Measurements from ENCODE around the gene AGPS. TPM values are rescaled to one million over a fixed set of nuclear protein-coding genes. Genes with fewer than 3 reads are reported as not detected.
A peak's percentile ranks its signal among the peaks of the same experiment; 100 is the strongest.

Gene AGPS
- total and polyA plus RNA-seq, 2 of the 13 experiments (the other 11 are each of a cell fraction or from before 2014, with no cell fraction given): 39.4 to 99.0 TPM

DNA sequence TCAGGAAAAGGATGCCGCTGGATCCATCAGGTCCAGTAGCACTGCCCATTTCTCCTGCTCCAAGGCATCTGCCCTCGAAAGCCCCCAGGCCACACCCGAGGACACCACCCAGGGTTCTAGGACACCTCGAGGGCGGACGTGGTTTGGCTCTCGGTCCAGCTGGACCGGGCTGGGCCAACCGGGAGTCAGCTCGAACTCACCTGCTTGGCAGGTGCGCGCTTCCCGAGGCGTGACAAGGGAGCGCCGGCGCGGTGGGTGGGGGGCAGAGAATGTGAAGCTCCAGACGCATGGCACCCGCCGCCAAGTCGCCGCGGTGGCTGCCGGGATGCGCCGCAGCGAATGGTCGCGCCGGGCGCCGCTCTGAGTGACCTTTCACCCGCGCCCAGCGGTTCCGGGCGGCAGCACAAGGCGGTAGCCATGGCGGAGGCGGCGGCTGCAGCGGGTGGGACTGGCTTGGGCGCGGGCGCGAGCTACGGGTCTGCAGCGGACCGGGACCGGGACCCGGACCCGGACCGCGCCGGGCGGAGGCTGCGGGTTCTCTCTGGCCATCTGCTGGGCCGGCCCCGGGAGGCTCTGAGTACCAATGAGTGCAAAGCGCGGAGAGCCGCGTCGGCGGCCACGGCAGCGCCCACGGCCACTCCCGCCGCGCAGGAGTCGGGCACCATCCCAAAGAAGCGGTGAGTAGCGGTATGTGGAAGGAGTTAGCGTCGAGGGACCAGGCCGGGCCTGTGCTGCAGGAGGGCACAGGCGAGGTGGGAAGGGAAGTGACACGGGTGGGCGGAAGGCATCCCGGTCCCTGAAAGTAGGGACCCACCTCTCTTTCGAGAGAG, at the start of gene AGPS (continued):
- TF ChIP-seq KAT7 (CRISPR knock-in tag; IDR thresholded peaks at IDR 0.05; ENCODE audit: borderline replicate concordance): peak; percentile 98
- TF ChIP-seq ZMYM4 (CRISPR knock-in tag; IDR thresholded peaks at IDR 0.05): peak; percentile 96
- TF ChIP-seq CHD2 (IDR thresholded peaks at IDR 0.05; ENCODE audit: low read depth, low read length): no peak
- peak; percentile 33; the same call in 1 of the 2 replicates for TF ChIP-seq NCOA2 (CRISPR knock-in tag; IDR thresholded peaks at IDR 0.05)
- TF ChIP-seq, protein P1, sequence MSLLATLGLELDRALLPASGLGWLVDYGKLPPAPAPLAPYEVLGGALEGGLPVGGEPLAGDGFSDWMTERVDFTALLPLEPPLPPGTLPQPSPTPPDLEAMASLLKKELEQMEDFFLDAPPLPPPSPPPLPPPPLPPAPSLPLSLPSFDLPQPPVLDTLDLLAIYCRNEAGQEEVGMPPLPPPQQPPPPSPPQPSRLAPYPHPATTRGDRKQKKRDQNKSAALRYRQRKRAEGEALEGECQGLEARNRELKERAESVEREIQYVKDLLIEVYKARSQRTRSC (CRISPR knock-in tag; IDR thresholded peaks at IDR 0.05; ENCODE audit: low read depth): no peak
- TF ChIP-seq, protein P2, sequence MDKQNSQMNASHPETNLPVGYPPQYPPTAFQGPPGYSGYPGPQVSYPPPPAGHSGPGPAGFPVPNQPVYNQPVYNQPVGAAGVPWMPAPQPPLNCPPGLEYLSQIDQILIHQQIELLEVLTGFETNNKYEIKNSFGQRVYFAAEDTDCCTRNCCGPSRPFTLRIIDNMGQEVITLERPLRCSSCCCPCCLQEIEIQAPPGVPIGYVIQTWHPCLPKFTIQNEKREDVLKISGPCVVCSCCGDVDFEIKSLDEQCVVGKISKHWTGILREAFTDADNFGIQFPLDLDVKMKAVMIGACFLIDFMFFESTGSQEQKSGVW (CRISPR knock-in tag; IDR thresholded peaks at IDR 0.05; ENCODE audit: borderline replicate concordance): no peak; the same call in 1 of the 2 replicates
- TF ChIP-seq, protein P3, sequence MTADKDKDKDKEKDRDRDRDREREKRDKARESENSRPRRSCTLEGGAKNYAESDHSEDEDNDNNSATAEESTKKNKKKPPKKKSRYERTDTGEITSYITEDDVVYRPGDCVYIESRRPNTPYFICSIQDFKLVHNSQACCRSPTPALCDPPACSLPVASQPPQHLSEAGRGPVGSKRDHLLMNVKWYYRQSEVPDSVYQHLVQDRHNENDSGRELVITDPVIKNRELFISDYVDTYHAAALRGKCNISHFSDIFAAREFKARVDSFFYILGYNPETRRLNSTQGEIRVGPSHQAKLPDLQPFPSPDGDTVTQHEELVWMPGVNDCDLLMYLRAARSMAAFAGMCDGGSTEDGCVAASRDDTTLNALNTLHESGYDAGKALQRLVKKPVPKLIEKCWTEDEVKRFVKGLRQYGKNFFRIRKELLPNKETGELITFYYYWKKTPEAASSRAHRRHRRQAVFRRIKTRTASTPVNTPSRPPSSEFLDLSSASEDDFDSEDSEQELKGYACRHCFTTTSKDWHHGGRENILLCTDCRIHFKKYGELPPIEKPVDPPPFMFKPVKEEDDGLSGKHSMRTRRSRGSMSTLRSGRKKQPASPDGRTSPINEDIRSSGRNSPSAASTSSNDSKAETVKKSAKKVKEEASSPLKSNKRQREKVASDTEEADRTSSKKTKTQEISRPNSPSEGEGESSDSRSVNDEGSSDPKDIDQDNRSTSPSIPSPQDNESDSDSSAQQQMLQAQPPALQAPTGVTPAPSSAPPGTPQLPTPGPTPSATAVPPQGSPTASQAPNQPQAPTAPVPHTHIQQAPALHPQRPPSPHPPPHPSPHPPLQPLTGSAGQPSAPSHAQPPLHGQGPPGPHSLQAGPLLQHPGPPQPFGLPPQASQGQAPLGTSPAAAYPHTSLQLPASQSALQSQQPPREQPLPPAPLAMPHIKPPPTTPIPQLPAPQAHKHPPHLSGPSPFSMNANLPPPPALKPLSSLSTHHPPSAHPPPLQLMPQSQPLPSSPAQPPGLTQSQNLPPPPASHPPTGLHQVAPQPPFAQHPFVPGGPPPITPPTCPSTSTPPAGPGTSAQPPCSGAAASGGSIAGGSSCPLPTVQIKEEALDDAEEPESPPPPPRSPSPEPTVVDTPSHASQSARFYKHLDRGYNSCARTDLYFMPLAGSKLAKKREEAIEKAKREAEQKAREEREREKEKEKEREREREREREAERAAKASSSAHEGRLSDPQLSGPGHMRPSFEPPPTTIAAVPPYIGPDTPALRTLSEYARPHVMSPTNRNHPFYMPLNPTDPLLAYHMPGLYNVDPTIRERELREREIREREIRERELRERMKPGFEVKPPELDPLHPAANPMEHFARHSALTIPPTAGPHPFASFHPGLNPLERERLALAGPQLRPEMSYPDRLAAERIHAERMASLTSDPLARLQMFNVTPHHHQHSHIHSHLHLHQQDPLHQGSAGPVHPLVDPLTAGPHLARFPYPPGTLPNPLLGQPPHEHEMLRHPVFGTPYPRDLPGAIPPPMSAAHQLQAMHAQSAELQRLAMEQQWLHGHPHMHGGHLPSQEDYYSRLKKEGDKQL (CRISPR knock-in tag; IDR thresholded peaks at IDR 0.05; ENCODE audit: low read depth): peak; percentile 50; the same call in 1 of the 2 replicates
- peak; percentile 96 for TF ChIP-seq ZSCAN12 (CRISPR knock-in tag; IDR thresholded peaks at IDR 0.05)
- TF ChIP-seq FOXC1 (CRISPR knock-in tag; IDR thresholded peaks at IDR 0.05; ENCODE audit: borderline replicate concordance): peak; percentile 84; the same call in 1 of the 2 replicates
- peak; percentile 85 for TF ChIP-seq ZNF510 (CRISPR knock-in tag; IDR thresholded peaks at IDR 0.05; ENCODE audit: low read depth)
- TF ChIP-seq JDP2 (CRISPR knock-in tag; IDR thresholded peaks at IDR 0.05; ENCODE audit: borderline replicate concordance): no peak
- TF ChIP-seq FOXK1 (CRISPR knock-in tag; IDR thresholded peaks at IDR 0.05; ENCODE audit: borderline replicate concordance, low read depth): peak; percentile 61; the same call in 1 of the 2 replicates
- TF ChIP-seq FIP1L1 (IDR thresholded peaks at IDR 0.05; ENCODE audit: borderline replicate concordance, insufficient read depth, low read depth, low read length): 0 out of 2 replicates have a peak, but pooled peaks have one; percentile 35
- TF ChIP-seq ZFY (CRISPR knock-in tag; IDR thresholded peaks at IDR 0.05): peak; percentile 75
- TF ChIP-seq HNRNPLL (IDR thresholded peaks at IDR 0.05; ENCODE audit: low read depth, low read length, poor library complexity, severe bottlenecking): peak; percentile 79
- TF ChIP-seq, protein P4, sequence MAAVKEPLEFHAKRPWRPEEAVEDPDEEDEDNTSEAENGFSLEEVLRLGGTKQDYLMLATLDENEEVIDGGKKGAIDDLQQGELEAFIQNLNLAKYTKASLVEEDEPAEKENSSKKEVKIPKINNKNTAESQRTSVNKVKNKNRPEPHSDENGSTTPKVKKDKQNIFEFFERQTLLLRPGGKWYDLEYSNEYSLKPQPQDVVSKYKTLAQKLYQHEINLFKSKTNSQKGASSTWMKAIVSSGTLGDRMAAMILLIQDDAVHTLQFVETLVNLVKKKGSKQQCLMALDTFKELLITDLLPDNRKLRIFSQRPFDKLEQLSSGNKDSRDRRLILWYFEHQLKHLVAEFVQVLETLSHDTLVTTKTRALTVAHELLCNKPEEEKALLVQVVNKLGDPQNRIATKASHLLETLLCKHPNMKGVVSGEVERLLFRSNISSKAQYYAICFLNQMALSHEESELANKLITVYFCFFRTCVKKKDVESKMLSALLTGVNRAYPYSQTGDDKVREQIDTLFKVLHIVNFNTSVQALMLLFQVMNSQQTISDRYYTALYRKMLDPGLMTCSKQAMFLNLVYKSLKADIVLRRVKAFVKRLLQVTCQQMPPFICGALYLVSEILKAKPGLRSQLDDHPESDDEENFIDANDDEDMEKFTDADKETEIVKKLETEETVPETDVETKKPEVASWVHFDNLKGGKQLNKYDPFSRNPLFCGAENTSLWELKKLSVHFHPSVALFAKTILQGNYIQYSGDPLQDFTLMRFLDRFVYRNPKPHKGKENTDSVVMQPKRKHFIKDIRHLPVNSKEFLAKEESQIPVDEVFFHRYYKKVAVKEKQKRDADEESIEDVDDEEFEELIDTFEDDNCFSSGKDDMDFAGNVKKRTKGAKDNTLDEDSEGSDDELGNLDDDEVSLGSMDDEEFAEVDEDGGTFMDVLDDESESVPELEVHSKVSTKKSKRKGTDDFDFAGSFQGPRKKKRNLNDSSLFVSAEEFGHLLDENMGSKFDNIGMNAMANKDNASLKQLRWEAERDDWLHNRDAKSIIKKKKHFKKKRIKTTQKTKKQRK (IDR thresholded peaks at IDR 0.05; ENCODE audit: low read length): no peak
- peak; percentile 90 for TF ChIP-seq ZNF777 (CRISPR knock-in tag; IDR thresholded peaks at IDR 0.05)
- no peak; the same call in 1 of the 2 replicates for TF ChIP-seq ZNF556 (CRISPR knock-in tag; IDR thresholded peaks at IDR 0.05; ENCODE audit: borderline replicate concordance)
